GOT3 (cell line): ENCODE measurements around the gene AXL.
"Not testable (repeated sequence)": the region's sequence is repeated elsewhere in the genome, so short reads cannot be mapped to it uniquely, and the experiment has no call there.

Experiments
- DNase-seq: peaks from one replicate; lab custom pipeline; 2025; ENCODE audit warnings: mixed read lengths; lab: John Stamatoyannopoulos, UW

Gene AXL

DNA sequence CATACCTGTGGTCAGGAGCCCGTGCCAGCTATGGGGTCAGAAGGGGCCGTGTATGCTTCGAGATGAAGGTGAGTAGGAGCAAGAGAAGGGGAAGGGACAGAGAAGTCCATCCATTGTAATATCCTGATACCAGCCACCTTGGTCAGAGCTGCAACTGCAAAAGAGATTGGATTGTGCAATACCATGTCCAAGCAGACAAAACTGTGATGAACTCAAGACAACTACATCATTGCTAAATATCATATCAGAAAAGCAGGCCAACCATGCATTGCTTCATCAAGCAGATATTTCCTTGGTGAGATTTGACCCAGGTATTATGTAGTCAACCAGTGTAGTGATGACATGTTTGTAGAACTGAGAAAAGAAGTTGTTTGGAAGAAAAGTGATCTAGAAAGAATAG, 57.2 kb downstream of the AXL start:
- DNase-seq = no peak

DNA sequence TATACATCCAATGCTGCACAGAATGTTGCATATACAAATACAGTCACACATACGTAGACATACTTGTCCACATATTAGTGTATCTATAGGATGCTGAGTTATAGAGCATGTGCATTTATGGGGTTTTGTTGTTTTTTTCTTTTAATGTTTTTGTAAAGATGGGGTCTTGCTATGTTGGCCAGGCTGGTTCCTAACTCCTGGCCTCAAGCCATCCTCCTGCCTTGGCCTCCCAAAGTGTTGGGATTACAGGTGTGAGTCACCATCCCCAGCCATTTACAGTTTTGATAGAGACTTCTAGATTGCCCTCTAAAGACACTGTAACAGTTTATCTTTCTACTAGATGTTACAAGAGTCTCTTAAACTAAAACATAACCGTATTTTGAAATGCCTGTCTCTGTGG, 59.5 kb downstream of the AXL start:
- DNase-seq = no peak

DNA sequence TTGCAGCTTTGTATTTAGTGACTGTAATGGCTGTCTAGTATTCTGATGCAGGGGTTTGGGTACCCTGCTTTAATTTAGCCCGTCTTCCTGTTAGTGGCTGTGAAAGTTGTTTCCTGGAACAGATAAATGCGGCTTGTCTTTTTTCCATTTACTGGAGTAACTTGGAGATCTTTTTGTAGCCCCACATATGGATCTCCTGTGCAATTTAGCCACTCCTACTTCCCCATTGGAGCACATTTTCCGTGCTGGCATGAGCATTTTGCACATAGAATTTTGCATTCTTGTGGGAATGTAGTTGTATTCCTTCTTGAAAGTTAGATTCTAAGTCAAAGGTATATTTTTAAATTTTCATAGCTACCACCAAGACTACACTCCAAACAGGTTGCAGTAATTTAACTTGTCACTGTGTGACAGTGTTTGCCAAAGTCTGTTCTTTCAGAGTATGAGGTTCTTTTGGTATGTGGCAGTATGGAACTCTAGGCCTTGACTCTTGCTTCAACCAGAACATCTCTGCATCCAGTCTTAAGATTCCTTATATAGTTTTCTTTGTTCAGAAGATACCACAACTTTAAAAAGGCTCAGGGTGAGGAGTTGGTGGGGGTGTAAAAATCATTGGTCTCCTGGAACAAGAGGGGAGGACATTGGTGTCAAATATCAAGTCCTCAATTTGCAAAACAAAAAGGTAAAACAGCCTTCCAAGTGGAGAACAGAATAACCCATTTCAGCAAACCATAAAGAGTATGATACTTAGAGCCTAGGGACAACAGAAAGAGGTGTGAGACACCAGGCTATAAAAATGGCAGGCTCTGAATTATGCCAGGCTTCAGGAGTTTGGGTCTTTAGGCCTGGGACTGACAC, 69.9 kb downstream of the AXL start:
- no peak for DNase-seq

DNA sequence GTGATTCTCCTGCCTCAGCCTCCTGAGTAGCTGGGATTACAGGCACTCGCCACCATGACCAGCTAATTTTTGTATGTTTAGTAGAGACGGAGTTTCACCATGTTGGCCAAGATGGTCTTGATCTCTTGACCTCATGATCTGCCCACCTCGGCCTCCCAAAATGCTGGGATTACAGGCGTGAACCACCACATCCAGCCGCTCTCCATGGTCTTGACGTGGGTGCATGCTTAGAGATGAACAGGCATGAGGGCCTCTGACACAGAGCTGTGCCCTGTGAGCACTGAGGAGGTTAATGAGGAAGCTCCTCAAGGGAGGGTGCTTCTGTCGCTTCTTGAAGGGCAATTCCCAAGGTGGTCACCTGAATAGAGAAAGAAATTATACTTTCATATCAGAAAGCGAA, 70.8 kb downstream of the AXL start:
- DNase-seq = not testable (repeated sequence)

DNA sequence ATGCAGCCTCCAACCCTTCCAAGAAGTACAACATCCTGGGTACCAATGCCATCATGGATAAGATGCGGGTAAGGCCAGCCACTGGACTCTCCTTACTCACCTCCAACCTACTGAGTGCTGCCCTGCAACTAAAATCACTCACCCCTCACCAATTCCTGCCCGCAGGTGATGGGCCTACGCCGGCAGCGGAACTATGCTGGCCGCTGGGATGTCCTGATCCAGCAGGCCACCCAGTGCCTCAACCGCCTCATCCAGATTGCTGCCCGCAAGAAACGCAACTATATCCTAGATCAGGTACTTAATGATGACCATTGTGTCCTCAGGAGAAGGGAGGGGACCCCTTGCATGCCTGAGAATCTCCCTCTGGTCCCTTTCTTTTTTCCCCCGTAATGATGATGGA, 75.4 kb downstream of the AXL start:
- DNase-seq = no peak

DNA sequence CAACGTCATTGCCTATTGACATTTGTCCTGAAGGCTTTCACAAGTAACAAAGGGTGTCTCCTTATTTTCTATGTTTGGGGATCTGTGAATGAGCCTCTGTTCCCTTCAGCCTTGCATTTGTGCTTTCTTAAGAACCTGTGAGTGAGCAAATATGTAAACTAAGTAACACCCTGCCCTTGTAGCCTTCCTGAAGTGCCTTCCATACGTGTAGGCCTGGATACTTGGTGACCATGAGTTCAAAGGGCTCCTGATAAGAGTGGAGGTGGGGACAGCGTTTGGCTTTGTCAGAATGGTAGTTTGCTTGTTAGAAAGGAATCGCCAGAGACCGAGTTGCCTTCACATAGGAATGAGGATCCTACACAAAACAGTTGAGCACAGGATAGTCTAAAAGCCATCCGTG, 76.5 kb downstream of the AXL start:
- DNase-seq = no peak

DNA sequence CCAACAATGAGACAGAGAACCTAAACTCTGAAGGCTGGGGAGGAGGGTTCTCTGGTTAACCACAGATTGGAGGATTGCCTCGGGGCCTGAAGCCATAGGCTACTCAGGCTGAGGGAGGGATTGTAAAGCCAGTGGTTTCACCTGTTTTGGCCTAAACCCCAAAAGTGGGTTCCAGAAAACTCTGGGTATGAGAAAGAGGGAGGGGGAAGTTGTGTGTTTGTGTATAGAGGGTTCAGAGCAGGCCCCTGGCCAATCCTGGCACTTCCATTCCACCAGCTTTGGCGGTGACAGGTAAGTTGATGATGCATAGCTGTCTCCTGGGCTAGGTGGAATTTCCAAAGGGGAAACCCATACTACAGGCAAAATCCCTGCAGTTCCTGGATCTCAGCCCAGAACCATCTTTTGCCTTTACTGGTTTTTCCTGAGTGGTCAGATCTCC, 77.4 kb downstream of the AXL start:
- DNase-seq = no peak

DNA sequence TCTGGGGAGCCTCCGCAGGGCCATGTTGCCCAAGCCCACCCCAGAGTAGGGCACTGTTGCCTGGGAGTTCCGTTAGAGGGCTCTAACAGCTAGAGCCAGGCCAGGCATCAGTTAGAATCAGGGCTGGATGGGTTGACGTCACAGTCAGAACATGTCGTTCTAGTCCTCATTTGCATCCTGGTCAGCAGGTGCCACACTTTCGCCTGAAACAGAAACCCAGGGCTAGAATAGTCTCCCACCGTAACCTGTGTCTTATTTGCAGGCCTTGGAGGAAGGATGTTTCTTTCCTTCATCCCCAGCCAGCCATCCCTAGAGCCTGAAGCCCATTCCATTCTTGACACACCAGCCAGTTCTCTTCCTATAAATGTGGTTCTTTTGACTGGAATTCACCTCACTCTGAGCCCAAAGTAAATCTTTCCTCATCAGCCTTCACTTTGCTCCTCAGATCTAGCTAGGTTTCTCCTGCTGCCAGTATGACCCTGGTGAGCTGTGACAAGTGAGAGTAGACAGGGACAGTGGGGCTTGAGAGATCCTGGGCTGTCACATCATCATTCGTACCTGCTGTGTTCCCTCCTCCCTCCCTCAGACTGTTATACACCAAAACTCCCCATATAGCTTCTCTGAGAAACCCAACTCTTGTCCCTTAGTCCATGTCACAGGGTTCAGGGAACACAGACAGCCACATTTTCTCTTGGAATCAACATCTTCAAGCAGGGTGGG, 78.8 kb downstream of the AXL start:
- DNase-seq = no peak

DNA sequence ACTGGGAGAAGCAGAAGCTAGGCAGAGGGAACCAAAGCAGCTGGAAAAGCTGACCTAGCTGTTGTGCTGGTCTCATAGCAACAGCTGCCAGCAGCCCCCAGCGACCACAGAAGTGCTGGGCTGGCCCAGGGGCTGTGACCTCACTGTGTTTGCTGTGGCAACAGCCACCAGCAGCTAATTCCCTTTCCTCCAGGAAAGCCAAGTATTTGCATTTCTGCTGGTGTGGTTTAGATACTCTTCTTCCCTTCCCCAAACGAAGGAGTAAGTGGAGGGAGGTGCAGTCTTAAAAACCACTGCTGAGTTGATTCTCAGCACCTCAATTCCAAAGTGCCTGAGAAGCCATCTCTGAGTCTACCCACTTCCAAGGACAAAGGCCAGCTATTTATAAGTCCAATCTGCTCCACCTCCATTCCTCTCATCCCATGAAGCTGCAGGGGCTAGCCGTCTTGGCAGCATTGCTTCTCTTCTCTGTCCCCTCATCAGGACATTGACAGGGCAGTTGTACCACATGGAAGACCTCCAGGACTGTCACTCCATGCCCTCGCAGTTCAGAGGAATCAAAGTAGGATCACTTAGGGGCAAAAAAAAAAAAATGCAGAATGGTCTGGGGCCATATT, 79.4 kb downstream of the AXL start:
- no peak for DNase-seq

DNA sequence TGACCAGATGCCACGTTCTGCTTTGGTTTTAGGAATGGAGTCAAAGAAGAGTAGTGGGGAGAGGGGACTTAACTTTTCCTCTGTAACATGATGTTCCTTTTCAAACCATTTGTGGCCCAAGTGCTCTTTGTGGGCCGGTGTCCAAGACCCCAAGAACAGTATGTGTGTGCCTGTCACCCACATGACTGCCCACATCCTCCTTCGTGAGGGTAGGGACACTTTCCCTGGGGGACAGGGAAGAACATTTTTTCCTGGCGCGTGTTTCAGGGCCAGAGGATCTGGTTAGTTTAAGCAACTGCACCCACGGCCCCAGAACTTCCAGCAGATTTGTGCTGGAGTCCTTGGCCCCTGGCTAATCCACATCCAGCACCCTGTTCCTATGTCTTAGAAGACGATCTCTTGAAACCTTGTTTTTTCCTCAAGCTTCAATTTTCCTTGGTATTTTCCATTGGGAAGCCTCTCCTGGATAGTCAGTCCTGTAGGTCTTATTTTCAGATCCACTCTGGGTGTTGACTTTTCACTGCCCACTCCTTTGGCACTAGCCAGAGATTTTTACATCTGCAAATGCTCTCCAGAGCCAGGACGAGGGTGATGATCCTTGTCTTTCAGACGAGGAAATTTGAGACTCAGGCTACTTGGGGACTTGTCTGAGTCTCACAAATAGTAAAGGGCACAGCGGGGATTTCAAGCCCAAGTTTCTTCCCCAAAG, 80.2 kb downstream of the AXL start:
- no peak for DNase-seq

DNA sequence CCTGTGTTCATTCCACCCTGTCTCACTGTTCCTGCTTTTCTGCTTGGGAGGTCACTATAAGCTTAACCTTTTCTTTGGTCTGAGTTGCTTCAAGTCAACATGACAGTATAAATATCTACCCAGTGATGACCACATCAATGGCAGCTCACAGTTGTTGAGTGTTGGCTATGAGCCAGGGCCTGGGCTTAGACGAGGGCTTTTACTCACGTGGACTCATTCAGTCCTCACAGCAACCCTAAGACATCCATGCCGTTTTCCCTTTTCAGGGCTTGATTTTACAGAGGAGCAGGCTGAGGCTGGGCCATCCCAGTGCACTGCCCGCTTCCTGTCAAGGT, 80.7 kb downstream of the AXL start:
- no peak for DNase-seq

DNA sequence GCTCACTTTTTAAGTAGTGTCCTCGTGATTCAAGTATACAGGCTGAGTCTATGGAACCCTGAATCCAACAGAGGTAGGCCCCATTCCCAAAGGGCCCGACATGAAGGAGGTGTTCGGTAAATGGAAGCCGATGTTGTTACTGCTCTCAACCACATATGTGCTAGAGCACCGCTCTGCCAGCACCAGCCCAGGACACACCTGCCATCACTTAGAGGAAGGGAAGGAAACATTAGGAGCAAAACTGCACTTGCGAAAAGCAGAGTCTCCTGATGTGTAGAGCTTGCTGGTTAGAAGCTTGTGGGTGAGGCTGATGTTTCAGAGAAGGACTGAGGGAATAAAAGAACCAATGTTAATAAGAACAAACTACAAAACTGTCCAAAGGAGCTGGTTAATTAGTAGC, 81.5 kb downstream of the AXL start:
- no peak for DNase-seq

DNA sequence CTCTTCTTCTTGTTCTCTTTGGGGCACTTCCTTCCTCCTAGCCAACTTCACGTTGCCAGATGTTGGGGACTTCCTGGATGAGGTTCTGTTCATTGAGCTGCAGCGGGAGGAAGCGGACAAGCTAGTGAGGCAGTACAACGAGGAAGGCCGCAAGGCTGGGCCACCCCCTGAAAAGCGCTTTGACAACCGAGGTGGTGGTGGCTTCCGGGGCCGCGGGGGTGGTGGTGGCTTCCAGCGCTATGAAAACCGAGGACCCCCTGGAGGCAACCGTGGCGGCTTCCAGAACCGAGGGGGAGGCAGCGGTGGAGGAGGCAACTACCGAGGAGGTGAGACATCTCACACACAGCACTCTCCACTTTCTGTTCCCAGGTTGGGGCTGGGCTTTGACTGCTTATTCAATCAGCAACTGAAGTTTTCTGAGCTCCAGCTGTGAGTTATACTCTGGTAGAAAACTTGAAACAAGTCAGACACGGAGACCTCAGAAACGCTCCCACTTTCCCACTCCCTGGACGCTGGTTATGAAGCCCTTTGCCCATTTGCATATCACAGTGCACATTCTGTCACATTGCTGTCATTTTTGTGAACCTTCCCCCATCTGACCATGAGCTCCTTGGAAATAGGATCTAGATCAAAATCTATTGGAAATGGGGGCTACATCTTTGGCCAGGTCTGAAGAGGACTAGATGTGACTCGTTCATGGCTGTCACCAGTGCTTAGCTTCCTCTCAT, 83.8 kb downstream of the AXL start:
- no peak for DNase-seq

DNA sequence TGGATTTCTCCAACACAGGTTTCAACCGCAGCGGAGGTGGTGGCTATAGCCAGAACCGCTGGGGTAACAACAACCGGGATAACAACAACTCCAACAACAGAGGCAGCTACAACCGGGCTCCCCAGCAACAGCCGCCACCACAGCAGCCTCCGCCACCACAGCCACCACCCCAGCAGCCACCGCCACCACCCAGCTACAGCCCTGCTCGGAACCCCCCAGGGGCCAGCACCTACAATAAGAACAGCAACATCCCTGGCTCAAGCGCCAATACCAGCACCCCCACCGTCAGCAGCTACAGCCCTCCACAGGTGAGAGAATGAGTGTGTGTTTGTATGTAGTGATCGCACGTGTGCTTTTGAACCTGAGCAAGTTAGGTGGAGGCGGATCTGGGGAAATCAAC, 84.9 kb downstream of the AXL start:
- DNase-seq = no peak

DNA sequence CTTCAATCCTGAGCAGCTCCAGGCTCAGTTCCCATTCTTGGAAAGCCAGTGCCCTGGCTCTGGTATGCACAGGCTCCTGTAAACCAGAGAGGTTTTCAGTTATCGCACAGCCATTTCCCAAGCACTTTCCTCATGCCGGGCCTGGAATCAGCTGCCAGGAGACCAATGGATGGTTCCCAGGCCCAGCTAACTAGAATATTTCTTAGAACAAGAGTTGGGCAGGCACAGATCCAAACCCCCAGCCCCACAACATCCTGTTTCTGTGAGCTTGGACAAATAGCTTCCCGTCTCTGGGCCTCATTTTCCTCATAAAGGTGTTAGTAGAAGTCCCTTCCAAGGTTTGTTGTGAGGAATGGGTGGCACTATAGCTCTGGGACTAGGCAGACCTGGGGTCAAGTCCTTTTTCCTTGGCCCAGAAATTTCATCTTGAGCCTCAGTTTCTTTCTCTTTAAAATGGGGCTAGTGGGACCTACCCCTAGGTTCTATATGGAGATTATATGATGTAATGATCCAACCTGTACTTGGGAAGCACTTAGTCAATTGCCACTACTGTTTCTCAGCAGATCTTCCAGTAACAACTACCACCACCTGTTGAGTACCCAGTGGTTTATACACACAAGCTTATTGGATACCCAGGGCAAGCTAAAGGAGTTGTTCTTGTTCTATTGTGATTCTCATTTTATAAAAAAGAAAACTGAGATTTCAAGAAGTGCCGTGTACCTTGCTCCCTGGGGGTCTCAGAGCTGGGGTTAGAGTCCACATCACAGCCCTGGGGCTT, 85.9 kb downstream of the AXL start:
- no peak for DNase-seq

DNA sequence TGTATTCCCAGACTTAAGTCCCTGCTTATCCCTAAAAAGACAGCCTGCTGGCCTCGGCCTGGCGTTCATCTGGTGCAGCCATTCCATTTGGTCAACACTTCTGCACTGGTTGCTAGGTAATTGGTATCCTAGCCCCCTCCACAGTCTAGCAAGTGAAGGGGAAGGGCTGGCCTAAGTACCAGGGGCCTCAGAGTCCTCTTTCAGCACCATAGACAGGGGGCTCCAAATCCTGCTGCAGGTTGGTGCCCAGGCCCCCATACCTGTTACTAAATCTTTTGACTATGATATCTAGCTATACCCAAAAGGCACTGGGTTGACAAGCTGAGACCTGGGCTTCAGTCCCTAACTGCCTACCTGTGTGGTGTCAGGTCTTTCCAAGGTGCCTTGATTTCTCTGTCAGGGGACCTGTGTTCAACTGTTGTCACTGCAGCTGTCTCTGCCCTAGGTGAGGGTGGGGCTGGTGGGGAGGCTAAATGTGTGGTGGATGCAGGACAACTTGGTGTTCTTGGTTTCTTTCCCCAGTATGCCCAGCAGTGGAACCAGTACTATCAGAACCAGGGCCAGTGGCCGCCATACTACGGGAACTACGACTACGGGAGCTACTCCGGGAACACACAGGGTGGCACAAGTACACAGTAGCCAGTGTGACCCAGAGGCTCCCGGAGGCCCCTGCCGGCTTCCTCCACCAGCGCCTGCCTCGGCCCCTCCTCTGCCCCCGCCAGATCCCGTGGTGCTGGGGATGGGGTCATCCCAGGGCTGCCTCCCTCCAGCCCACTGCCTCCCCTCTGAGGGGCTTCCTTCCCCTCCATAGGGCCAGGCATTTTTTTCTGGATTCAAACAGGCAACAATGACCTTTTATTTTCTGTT, 87.1 kb downstream of the AXL start:
- no peak for DNase-seq

DNA sequence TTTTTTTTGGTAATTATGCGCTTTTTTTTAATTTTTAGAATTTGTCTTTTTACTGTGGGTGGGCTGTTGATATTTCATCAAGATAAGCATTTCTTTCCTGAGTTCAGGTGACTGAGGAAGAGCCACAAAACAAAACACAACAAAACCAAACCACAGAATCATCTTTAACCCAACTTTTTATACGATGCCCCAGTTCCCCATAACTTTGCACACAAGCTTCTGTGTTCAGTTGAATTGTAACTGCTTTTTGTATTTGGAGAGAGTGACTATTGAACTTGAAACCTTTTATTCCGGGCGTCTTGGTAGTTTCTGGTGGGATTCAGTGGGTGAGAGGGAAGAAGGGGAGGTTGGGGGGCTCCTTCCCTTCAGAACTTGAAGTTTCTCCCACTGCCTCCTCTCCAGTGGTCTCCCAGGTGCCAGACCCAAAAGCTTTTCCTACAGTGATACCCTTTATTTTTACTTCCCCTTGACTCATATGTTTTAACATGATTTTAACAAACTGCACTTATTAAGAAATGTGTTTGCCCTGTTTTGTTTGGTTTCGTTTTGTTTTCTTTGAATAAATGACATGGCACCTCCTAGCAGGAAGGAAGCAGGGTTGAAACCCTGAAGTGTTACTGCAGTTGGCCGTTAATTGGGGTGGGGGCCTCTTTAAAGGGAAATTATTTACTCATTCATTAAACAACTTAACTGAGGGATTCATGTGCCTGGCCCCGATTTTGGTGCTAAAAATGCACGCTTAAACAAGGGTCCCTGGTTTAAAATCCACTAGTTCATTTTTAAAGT, 88.3 kb downstream of the AXL start:
- no peak for DNase-seq

DNA sequence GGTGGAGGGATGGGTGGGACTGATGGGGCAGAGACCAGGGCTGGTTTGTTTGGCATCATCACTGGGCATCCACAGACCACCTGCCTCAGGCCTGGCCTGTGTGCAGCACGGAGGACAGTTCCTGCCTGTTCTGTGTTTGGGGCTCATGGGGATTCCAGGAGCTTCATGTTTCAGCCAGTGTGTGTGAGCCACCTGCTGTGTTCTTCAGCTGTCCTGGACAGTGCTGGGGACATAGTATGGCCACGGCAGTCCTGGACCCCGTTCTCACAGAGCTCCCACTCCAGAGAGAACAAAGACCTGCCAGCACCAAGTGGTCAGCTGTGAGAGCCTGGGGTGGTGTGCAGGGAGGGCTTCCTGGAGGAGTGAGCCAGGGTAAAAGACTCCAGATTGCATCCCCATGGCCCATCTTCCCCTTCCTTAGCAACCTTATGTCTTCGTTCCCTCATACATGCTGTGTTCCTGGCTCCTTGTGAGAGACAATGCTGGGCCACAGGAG, 89.0 kb downstream of the AXL start:
- no peak for DNase-seq
